A549 (cell line): ENCODE measurements around the gene IL1F10. TPM values are rescaled to one million over a fixed set of nuclear protein-coding genes. Genes with fewer than 3 reads are reported as not detected.

Experiments
- ATAC-seq, 2 experiments: fragments of 200-7000 bp in 1 of 2; fragments of >200 bp in 1 of 2; cut with Nextera tagmentation in 1 of 2; cut with Tn5 transposase in 1 of 2; 3 replicates each; pipeline versions ENCODE4 v1.8.0 to v1.9.1; 2018 to 2020; ENCODE audit warnings: mild to moderate bottlenecking in 1 of 2, moderate library complexity in 1 of 2
- CTCF ChIA-PET: fragments of 300-600 bp; sonication (Branson Sonifier 250); formaldehyde crosslinking; extraction: SDS; loops from one replicate; lab custom pipeline; 2021; ENCODE audit warnings: antibody characterized with exemption, inconsistent platforms; lab: Yijun Ruan, JAX
- POLR2A ChIA-PET: fragments of 350-600 bp; formaldehyde crosslinking; extraction: SDS; loops from one replicate; lab custom pipeline; 2021; ENCODE audit warnings: antibody characterized with exemption, inconsistent platforms; lab: Yijun Ruan, JAX
- DNase-seq, 2 experiments: peaks; one replicate each; pipeline versions ENCODE4 v3.0.0 to v3.0.0-alpha.2; 2011 to 2016; ENCODE audit warnings: low read depth in 1 of 2, low spot score in 1 of 2
- FAIRE-seq: peaks from 2 replicates; lab custom pipeline; 2011; peaks lifted over from hg19 to GRCh38; lab: Jason Lieb, UNC
- H3K27ac ChIP-seq, 2 experiments: fragments of >200 bp; sonication (Bioruptor Twin); formaldehyde crosslinking; 3 replicates each; pipeline ENCODE4 v1.5.1; 2016 to 2017
- H3K4me1 ChIP-seq: fragments of >200 bp; sonication (Bioruptor Twin); formaldehyde crosslinking; 3 replicates; pipeline ENCODE4 v1.6.1; 2016
- H3K4me2 ChIP-seq: fragments of >200 bp; sonication (Bioruptor Twin); formaldehyde crosslinking; 3 replicates; pipeline ENCODE4 v1.6.1; 2016
- H3K4me3 ChIP-seq: fragments of >200 bp; sonication (Bioruptor Twin); formaldehyde crosslinking; 3 replicates; pipeline ENCODE4 v1.5.1; 2016
- H3K9me3 ChIP-seq: fragments of >200 bp; sonication (Bioruptor Twin); formaldehyde crosslinking; 3 replicates; pipeline ENCODE4 v1.6.1; 2016
- BHLHE40 ChIP-seq: IDR thresholded peaks from 2 replicates; pipeline ENCODE4 v1.6.1; 2012; ENCODE audit warnings: low read depth, low read length, inconsistent platforms
- CBX8 ChIP-seq: fragments of 200-600 bp; sonication (generic); IDR thresholded peaks from 2 replicates; pipeline ENCODE4 v1.6.1; 2016
- CHD2 ChIP-seq: fragments of 150-350 bp; IDR thresholded peaks from 2 replicates; pipeline ENCODE4 v1.6.1; 2014; ENCODE audit warnings: low read length; ENCODE audit not compliant: partially characterized antibody
- EHMT2 ChIP-seq: fragments of 200-600 bp; sonication (generic); IDR thresholded peaks from 2 replicates; pipeline ENCODE4 v1.6.1; 2016; ENCODE audit warnings: antibody characterized with exemption, low read depth, mild to moderate bottlenecking, moderate library complexity
- EP300 ChIP-seq, 2 experiments: fragments of >200 bp; sonication (Bioruptor Twin); formaldehyde crosslinking; IDR thresholded peaks; 2 replicates in 1 of 2; 3 replicates in 1 of 2; pipeline ENCODE4 v1.6.1; 2016 to 2017
- ESRRA ChIP-seq: fragments of 150-350 bp; IDR thresholded peaks from 2 replicates; pipeline ENCODE4 v1.6.1; 2014; ENCODE audit warnings: mild to moderate bottlenecking, low read length, borderline replicate concordance
- FOSB ChIP-seq: fragments of 250-450 bp; sonication (Bioruptor Pico); IDR thresholded peaks from 2 replicates; pipeline ENCODE4 v1.5.0; 2020; ENCODE audit warnings: mild to moderate bottlenecking, moderate library complexity
- FOXS1 ChIP-seq: fragments of 250-450 bp; sonication (Bioruptor Pico); IDR thresholded peaks from 2 replicates; pipeline ENCODE4 v1.5.0; 2020; ENCODE audit warnings: mild to moderate bottlenecking, moderate library complexity
- HEYL ChIP-seq: fragments of 250-450 bp; sonication (Bioruptor Pico); IDR thresholded peaks from 2 replicates; pipeline ENCODE4 v1.8.0; 2021; ENCODE audit warnings: mild to moderate bottlenecking, moderate library complexity
- HOXA7 ChIP-seq: fragments of 250-450 bp; sonication (Bioruptor Pico); IDR thresholded peaks from 2 replicates; pipeline ENCODE4 v1.5.0; 2020; ENCODE audit warnings: mild to moderate bottlenecking, moderate library complexity
- HOXB5 ChIP-seq: fragments of 250-450 bp; sonication (Bioruptor Pico); IDR thresholded peaks from 2 replicates; pipeline ENCODE4 v1.5.0; 2020; ENCODE audit warnings: mild to moderate bottlenecking, moderate library complexity
- MAFK ChIP-seq: fragments of 450-650 bp; IDR thresholded peaks from 2 replicates; pipeline ENCODE4 v1.6.1; 2014; ENCODE audit not compliant: partially characterized antibody
- NPAS2 ChIP-seq: fragments of 250-450 bp; sonication (Bioruptor Pico); IDR thresholded peaks from 2 replicates; pipeline ENCODE4 v1.8.0; 2022; ENCODE audit warnings: mild to moderate bottlenecking, moderate library complexity, borderline replicate concordance
- RARB ChIP-seq: fragments of 250-450 bp; sonication (Bioruptor Pico); IDR thresholded peaks from 2 replicates; pipeline ENCODE4 v1.8.0; 2021; ENCODE audit warnings: mild to moderate bottlenecking, moderate library complexity
- SMC3 ChIP-seq: fragments of >200 bp; sonication (Bioruptor Twin); formaldehyde crosslinking; IDR thresholded peaks from 3 replicates; pipeline ENCODE4 v1.6.1; 2018; ENCODE audit warnings: inconsistent platforms
- TFCP2L1 ChIP-seq: fragments of 250-450 bp; sonication (Bioruptor Pico); IDR thresholded peaks from 2 replicates; pipeline ENCODE4 v1.5.0; 2021; ENCODE audit warnings: mild to moderate bottlenecking
- ZC3H11A ChIP-seq: fragments of 450-650 bp; IDR thresholded peaks from 2 replicates; pipeline ENCODE4 v1.6.1; 2014; ENCODE audit warnings: antibody characterized with exemption, mild to moderate bottlenecking
- ZFP36 ChIP-seq: fragments of 450-650 bp; IDR thresholded peaks from 2 replicates; pipeline ENCODE4 v1.6.1; 2014; ENCODE audit warnings: borderline replicate concordance; ENCODE audit not compliant: partially characterized antibody
- ZNF302 ChIP-seq: fragments of 250-450 bp; sonication (Bioruptor Pico); IDR thresholded peaks from 2 replicates; pipeline ENCODE4 v1.9.0; 2021; ENCODE audit warnings: inconsistent platforms, mild to moderate bottlenecking, moderate library complexity
- ZSCAN20 ChIP-seq: fragments of 250-450 bp; sonication (Bioruptor Pico); IDR thresholded peaks from 2 replicates; pipeline ENCODE4 v1.8.0; 2022; ENCODE audit warnings: mild to moderate bottlenecking, moderate library complexity
- WGBS: methylation state at CpG from one replicate; pipeline ENCODE4 v1.1.6; 2017; ENCODE audit errors: missing lambda C conversion rate; 5-methylcytosine and 5-hydroxymethylcytosine counted together
- polyA plus RNA-seq, 4 experiments: library from polyadenylated mRNA; depleted of rRNA in 3 of 4; stranded (reverse); fragments of >200 nt; fragmentation: RNase III in 1 of 4; extraction: RNeasy Plus Mini Kit Qiagen cat#74134 plus additional on column Dnase treatment in 1 of 4; gene quantifications; 2 replicates in 3 of 4; 3 replicates in 1 of 4; pipeline ENCODE4 v1.2.3, GENCODE V29; 2011 to 2017
- TF ChIP-seq, protein P1 (sequence below): IDR thresholded peaks from 2 replicates; pipeline ENCODE4 v1.6.1; 2012
- TF ChIP-seq, protein P2 (sequence below): fragments of 450-650 bp; IDR thresholded peaks from 2 replicates; pipeline ENCODE4 v1.6.1; 2014; ENCODE audit warnings: antibody characterized with exemption
- TF ChIP-seq, protein P3 (sequence below): fragments of >200 bp; sonication (Bioruptor Twin); formaldehyde crosslinking; IDR thresholded peaks from 3 replicates; pipeline ENCODE4 v1.6.1; 2016

The IL1F10 gene
- polyA plus RNA-seq, 2 of the 4 experiments (the other 2 are of a cell fraction), result not detected

DNA sequence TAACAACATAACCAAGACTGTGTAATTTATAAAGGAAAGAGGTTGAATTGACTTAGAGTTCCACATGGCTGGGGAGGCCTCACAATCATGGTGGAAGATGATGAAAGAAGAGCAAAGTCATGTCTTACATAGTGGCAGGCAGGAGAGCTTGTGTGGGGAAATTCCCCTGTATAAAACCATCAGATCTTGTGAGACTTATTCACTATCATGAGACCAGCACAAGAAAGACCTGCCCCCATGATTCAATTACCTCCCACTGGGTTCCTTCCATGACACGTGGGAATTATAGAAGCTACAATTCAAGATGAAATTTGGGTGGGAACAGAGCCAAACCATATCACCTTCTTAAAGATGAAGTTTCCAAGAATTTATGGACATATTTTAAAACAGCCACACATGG lies 11.2 kb upstream of the IL1F10 start (continued):
- TF ChIP-seq ESRRA, result no peak
- TF ChIP-seq EHMT2, result no peak
- no peak for TF ChIP-seq ZNF302 (CRISPR knock-in tag)
- no peak for TF ChIP-seq BHLHE40
- no peak for TF ChIP-seq ZSCAN20 (CRISPR knock-in tag)
- TF ChIP-seq, protein P1, sequence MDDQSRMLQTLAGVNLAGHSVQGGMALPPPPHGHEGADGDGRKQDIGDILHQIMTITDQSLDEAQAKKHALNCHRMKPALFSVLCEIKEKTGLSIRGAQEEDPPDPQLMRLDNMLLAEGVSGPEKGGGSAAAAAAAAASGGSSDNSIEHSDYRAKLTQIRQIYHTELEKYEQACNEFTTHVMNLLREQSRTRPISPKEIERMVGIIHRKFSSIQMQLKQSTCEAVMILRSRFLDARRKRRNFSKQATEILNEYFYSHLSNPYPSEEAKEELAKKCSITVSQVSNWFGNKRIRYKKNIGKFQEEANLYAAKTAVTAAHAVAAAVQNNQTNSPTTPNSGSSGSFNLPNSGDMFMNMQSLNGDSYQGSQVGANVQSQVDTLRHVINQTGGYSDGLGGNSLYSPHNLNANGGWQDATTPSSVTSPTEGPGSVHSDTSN, result no peak
- no peak for TF ChIP-seq SMC3
- no peak for TF ChIP-seq TFCP2L1 (CRISPR knock-in tag)
- no peak for TF ChIP-seq NPAS2 (CRISPR knock-in tag)
- no peak for TF ChIP-seq ZFP36

DNA sequence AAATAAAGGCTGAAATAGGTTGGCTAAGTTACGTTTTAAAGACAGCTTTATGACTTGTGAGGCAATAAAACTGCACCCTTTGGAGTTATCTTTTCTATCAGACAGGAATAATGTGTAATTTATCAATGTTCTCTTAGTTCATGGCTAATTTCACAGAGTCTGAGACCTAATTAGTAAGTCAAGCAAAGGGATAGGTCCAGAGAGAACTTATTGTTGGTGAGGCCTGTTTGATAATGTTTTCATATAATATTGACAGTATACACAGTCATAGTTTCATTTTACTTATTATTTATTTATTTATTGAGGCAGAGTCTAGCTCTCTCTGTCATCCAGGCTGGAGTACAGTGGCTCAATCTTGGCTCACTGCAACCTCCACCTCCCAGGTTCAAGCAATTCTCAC lies 10.7 kb upstream of the IL1F10 start:
- DNase-seq, result no peak
- Histone ChIP-seq H3K4me1 (no peaks in the 10 kb centered on the region), H3K27ac (no peak overlapping the region), H3K4me2 (no peak overlapping the region), H3K9me3 (peaks cover 22% of the 10 kb centered on the region), H3K4me3 (no peak overlapping the region)
- TF ChIP-seq, protein P2, sequence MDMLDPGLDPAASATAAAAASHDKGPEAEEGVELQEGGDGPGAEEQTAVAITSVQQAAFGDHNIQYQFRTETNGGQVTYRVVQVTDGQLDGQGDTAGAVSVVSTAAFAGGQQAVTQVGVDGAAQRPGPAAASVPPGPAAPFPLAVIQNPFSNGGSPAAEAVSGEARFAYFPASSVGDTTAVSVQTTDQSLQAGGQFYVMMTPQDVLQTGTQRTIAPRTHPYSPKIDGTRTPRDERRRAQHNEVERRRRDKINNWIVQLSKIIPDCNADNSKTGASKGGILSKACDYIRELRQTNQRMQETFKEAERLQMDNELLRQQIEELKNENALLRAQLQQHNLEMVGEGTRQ, result no peak
- TF ChIP-seq ZNF302 (CRISPR knock-in tag) (no peak), RARB (no peak)
- no peak for FAIRE-seq
- CTCF ChIA-PET, result interaction anchor here (1.2 kb wide), 1 partner anchor 24 kb away, joined by 3 read pairs; no protein-coding TSS in a partner anchor
- 26% methylated on average over 1 of the region's 1 CpG for WGBS
- ATAC-seq, result no peak
- POLR2A ChIA-PET, result no interaction called here

DNA sequence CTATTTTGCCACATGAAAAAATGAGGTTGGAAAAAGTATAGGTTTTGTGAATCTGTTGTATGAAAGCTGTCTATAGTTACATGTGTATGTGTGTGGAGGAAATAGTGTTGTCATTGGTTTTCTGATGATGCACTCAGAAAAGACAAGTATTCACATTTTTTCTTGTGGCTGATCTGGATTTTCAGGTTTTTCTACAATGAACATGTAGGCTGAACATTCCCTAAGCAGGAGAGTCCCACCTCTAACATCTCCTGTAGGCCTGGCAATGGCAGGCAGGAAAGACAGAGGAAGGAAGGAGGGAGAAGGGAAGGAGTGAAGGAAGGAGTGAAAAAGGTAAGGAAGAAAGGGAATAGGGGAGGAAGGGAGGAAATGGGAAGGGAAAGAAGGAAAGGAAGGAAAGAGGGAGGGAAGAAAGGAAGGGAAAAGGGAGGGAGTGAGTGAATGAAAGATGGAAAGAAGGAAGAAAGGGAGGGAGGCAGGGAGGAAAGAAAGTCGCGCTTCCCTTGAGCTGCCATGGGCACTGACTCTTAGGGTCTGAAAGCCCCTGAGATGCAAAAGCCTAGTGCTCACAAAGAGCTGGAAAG lies 9.3 kb upstream of the IL1F10 start:
- 44% methylated on average over 2 of the region's 2 CpGs for WGBS
- Histone ChIP-seq H3K9me3 (peaks cover 20% of the 10 kb centered on the region), H3K4me3 (no peak overlapping the region), H3K4me2 (no peak overlapping the region), H3K27ac (no peak overlapping the region), H3K4me1 (no peaks in the 10 kb centered on the region)
- DNase-seq, result no peak
- FAIRE-seq, result no peak
- no peak for TF ChIP-seq MAFK
- TF ChIP-seq CHD2, result no peak
- TF ChIP-seq CBX8, result no peak
- TF ChIP-seq HOXA7, result no peak
- TF ChIP-seq NPAS2 (CRISPR knock-in tag), result no peak
- no peak for ATAC-seq
- ChIA-PET POLR2A (no interaction called here), CTCF (interaction anchor here (1.0 to 1.5 kb wide), 3 partner anchors 10 to 332 kb away, joined by 3 to 6 read pairs (median 3); partner anchors contain the start of gene IL1F10)

DNA sequence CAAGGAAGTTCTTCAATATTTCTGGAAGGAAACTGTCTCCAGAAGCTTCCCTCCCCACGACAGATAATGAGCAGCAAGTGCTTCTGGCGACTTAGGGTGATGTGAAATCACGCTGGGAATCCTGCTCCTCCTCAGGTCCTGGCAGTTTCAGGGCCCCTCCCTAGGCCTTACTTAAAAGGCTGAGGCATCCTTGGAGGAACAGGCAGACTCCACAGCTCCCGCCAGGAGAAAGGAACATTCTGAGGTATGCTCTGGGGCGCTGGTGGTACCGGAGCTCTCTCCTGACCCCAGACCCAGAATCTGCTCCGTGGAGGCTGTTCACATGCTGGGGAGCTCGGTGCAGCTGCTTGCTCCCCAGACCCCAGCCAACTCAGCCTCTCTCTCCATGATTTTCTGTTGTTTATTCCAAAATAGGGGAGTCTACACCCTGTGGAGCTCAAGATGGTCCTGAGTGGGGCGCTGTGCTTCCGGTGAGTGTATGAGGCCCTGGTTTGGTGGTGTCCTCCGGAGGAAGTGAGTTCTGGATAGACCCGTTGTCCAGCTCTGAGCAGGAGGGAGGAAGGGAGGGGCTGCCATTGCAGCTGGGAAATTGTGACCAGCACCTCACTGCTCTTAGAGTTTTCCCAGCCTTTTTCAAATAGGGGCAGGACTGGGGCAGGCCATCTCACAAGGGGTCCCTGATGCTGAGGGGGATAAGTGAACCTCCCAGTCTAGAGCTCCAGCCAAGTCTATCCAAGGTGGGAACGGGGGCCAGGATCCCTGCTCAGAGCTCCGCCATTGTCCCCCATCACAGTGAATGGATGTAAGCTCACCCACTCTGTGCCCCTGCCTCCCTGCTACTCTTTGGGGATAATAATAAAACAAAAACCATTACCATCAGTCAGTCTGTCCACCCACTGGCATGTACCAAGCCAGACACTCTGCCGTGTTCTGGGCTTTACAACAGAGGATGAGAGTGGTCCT lies 8.5 kb upstream of the IL1F10 start, which contains the start of gene IL36RN:
IL36RN (plus strand) TSS at position 201 of the 963 bp plus-strand sequence; CDS start at position 442, 241 bp downstream.
- Histone ChIP-seq H3K4me2 (no peak within 1 kb of the TSS), H3K27ac (no peak within 1 kb of the TSS), H3K4me1 (no peaks in the 10 kb centered on the region), H3K9me3 (peaks cover 16% of the 10 kb centered on the region), H3K4me3 (no peak within 1 kb of the TSS)
- DNase-seq, result no peak
- TF ChIP-seq NPAS2 (CRISPR knock-in tag), result no peak
- no peak for TF ChIP-seq FOSB
- no peak for TF ChIP-seq HEYL
- TF ChIP-seq, protein P3, sequence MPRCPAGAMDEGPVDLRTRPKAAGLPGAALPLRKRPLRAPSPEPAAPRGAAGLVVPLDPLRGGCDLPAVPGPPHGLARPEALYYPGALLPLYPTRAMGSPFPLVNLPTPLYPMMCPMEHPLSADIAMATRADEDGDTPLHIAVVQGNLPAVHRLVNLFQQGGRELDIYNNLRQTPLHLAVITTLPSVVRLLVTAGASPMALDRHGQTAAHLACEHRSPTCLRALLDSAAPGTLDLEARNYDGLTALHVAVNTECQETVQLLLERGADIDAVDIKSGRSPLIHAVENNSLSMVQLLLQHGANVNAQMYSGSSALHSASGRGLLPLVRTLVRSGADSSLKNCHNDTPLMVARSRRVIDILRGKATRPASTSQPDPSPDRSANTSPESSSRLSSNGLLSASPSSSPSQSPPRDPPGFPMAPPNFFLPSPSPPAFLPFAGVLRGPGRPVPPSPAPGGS, result no peak
- TF ChIP-seq FOXS1 (CRISPR knock-in tag), result no peak
- no peak for TF ChIP-seq ZC3H11A
- no peak for TF ChIP-seq ZSCAN20 (CRISPR knock-in tag)
- TF ChIP-seq ESRRA, result no peak
- no peak for TF ChIP-seq HOXB5 (CRISPR knock-in tag)
- no peak for TF ChIP-seq EP300 (IDR thresholded peaks at IDR 0.05)
- no peak for TF ChIP-seq CHD2
- CTCF ChIA-PET, result interaction anchor here (0.6 to 1.5 kb wide), 5 partner anchors 9 to 331 kb away, joined by 3 to 6 read pairs (median 3); partner anchors contain the start of gene IL1F10
- 54% methylated on average over 15 of the region's 15 CpGs for WGBS
- ATAC-seq, result no peak
- POLR2A ChIA-PET, result no interaction called here
- FAIRE-seq, result no peak
